Stimulated activated CD8-positive, alpha-beta memory T cell treated with anti-CD3 and anti-CD28 coated beads, Interleukin-4, amount 100 ng/mL, for 48 hours (primary cell): ENCODE data around the gene EEF2KMT.
"Not testable (repeated sequence)": the region's sequence is repeated elsewhere in the genome, so short reads cannot be mapped to it uniquely, and the experiment has no call there.

ENCODE experiments used
- DNase-seq: peaks from one replicate; pipeline ENCODE4 v3.0.0-alpha.2; 2020

Gene EEF2KMT

DNA sequence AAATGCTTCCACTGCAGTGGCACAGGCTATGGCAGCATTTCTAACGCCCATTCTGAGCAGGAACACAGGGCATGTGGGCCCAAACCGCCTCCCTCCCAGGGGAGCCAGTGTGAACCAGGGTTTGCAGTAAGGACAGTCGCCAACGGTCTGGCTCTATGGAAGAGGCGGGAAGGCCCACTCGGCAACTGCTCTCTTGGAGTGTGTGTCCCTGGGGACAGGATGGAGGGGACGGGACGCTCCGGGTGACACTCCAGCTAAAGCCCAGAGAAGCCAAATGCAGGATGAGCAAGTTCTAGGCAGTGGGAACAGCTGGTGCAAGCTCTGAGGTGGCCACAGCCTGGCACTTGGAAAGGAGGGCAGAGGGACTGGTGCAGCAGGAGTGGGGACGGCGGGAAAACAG is 3.8 kb downstream of the EEF2KMT start:
- DNase-seq: not testable (repeated sequence)

DNA sequence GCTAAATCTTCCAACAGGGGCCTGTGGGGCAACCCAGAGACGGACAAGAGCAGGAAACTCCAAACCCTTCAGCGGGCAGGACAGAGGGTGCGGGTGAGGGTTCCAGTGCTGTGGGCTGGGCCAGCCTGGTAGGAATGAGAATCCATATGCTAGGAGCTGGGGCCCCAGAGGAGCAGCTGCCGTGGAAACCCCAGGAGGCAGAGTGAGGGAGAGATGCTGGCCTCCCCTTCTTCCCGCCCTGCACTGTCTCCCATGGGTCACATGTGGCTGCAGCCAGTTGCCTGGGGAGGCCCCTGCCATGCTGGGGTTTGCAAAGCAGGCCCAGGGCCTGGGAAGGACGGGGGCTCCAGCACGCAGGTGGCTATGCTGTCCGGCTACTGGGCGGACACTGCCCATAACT is 4.5 kb downstream of the EEF2KMT start:
- not testable (repeated sequence) for DNase-seq

DNA sequence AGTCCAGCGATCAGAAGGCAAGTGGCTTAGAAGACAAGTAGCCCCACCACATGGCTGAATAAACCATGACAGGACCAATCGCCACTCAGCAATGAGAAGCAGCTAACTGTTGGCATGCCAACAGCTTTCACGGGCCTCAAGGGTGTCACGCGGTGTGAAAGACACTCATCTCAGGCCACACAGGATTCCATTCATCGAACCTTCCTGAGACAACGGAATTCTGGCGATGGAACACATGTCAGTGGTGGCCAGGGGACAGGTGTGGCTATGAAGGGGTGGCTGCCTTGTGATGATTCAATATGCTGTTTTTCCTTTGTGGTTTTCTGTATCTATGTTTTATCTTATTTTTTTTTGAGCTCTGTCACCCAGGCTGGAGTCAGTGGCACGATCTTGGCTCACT is 7.0 kb downstream of the EEF2KMT start:
- DNase-seq: not testable (repeated sequence)

DNA sequence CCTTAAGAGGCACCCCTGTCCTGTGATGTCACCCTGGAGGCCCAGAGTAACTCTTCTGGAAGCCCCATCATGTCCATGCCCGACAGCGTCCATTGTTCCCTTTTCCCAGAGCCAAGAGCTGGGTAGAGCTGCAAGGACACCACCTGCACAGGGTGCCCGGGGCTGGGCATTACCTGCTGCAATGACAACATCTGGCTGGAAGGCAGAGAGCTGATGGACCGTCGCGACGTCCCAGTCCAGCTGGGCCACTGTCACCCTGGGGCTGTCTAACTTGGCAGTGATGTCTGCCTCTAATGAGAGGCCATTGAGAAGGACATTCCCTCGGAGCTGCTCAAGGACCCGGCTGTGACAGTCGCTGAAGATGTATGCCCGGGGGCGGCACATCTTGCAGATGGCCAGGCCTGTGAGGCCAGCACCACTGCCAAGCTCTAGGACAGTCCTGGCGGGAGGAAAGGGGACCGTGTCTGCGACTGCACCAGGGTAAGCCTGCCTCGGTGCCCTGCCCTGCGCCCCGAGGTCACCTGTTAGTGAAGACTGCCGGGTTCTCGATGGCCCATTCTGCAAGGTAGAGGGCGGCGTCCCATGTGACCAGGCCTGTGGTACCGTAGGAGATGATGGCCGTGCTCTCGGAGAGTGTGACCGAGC is 7.6 kb downstream of the EEF2KMT start:
- DNase-seq: not testable (repeated sequence)

DNA sequence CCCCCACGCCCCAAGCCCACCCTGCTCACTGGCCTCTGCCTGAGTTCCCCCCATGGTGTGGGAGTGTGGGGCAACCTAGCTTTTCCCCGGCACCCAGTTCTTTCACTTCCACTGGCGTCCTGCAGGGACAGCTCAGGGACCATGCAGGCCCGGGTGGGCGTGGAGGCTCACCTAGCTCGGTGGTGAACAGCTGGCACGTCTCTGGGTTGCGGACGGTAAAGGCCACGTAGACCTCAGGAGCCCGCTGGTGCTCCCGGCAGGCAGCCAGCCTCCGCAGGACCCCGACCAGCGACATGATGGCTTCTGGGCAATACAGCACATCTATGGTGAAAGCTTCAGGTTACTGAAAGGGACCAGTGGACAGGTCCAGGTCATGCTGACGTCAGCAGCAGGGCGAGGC is 8.7 kb downstream of the EEF2KMT start:
- DNase-seq: not testable (repeated sequence)

DNA sequence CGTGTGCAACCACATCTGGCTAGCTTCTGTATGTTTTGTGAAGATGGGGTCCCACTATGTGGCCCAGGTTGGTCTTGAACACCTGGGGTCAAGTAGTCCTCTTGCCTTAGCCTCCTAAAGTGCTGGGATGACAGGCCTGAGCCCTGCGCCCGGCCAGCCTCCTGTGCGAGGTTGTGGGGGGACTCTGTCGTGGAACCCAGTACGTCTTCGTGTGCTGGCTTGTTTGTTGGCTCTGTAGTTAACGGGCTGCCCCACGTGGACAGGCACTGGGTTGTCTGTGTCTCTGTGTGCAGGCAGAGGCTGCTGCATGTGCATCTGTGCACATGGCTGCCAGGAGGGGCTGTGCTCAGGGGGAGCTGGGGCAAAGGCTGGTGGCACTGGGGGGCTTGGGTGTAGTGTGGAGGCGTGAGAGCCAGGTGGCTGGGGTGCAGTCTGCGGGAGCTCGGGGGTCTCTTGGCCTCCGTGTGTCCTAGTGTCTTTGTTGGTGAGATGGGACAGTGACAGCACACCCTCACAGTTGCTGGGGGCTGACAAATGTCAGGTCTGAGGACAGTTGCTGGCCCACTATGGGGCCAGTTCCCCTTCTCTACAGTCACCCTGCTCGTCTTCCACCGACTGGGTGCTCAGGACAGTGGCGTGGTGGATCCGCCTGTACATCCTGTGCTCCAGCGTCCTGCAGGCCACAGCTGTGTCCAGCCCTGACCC is 9.4 kb downstream of the EEF2KMT start:
- not testable (repeated sequence) for DNase-seq

DNA sequence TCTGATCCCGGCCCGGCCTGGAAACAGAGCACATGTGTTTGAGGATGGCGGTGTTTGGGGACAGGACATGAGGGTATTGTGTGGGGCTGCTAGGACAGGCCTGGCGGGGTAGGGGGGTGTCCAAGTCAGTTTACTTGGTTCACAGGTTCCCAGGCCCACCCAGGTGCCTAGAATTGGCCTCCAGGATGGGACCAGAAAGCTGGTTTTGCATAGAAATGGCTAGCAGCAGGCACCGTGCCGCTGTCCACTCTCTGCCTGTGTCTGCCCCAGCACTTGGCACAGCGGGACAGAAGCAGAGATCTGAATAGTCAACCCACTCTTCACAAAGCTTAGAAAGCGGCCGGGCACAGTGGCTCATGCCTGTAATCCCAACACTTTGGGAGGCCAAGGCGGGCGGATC is 11.9 kb downstream of the EEF2KMT start:
- DNase-seq: not testable (repeated sequence)

DNA sequence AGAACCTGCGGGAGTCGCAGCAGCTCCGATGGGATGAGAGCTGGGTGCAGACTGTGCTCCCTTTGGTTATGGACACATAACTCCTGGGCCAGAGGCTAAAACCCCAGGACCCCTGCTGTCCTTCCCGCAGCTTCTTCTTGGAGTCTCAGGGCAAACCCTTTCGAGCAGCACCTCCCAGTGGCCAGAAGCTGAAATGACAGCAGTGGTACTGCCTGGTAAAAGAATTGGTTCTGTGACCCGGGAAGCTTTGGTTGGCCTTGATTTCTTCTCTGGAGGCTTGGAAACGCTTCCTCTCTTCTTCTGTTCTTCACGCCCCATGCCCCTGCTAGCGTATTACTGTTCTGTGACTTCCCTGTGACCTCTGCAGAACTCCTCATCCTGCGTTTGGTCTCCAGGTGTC is 12.8 kb downstream of the EEF2KMT start:
- DNase-seq: peak; percentile 75

DNA sequence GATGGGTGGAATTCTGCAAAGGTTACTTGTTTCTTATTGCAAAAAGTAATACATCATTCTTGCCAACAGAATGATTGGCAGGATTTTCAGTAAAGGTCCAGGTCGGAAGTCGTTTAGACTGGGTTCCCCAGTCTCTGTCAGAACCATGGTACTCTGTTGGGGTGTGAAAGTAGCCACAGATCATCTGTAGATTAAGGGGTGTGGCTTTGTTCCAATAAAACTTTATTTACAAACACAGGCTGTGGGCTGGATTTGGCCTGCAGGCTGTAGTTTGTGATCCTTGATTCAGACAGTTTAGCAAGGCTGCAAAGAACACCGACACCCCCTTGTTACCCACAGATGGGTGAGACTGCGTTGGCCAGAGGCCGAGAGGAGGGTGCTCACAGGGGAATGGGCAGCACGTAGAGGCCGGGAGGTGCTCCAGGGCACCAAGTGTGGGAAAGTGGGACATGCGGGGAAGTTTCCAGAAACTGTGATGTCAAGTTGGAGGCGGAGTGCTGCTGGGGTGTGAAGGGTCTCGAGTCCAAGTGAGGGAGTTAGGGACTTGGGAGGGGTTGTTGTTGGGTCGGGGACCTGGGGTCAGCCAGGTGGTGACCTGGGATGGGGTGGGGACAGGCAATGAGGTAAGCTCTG is 13.4 kb downstream of the EEF2KMT start:
- DNase-seq: not testable (repeated sequence)

DNA sequence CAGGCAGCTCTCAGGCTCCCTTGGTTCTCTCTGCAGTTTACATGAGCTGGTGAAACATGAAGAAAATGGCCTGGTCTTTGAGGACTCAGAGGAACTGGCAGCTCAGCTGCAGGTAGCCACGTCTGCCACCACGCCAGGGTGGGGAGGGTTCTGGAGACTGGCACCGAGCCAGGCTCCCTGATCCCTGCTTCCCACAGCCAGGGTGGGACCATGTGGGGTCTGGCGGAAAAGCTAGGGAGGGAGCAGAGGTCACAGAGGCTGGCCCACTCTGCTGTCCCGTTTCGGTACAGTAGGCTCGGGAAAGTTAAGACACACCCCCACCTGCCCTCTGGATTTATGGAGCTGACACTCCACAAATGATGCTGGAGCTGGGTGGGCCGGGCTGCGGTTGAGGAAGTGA is 13.9 kb downstream of the EEF2KMT start:
- not testable (repeated sequence) for DNase-seq

DNA sequence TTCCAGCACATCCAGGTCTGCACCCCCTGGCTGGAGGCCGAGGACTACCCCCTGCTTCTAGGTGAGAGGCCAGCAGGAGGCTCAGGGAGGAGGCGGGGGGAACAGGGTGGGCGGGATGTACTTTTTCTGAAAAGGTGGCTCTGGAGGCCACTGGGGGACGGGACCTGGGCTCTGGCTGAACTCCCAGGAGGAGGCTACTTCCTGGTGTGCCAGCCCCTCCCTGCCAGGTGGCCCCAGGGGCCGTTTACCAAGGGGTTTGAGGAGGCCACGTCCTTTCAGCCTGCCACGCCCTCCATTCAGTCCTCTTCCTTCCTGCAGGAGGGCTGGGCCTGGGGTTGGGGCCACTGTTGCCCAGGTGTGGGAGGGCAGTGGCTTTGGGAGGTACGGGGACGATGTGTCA is 16.6 kb downstream of the EEF2KMT start:
- not testable (repeated sequence) for DNase-seq

DNA sequence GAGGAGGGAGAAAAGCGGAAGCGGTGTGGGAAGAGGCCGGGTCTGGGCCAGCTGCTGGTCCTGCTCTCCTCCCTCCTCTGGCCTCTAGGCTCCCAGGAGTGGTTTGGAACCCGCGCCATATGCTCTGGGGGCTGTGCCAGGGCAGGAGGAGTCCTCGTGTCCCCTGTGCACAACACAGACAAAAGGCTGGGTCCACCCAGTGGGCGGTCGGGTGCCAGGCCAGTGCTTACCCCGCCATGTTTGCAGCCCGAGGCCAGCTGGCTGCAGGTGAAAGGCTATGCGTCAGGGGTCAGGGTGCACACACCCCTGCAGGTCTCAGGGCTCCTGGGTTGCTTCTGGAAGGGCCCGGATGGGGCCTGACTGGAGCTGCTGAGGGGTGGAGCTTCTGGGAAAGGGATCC is 17.1 kb downstream of the EEF2KMT start:
- DNase-seq: not testable (repeated sequence)

DNA sequence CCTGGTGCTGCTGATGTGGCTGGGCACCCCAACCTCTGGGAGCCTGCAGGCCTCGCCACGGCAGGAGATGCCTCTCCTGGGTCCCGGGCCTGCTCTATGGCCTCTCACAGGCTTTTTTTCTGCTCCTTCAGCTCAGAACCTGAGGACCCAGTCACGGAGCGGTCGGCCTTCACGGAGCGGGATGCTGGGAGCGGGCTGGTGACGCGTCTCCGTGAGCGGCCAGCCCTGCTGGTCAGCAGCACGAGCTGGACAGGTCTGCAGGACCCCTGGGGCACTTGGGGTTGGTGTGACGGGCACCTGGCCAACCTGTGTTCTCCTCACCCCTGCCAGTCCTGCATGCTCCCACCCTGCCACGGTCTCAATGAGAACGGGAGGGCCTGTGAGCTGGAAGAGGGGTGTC is 19.0 kb downstream of the EEF2KMT start:
- DNase-seq: no peak

DNA sequence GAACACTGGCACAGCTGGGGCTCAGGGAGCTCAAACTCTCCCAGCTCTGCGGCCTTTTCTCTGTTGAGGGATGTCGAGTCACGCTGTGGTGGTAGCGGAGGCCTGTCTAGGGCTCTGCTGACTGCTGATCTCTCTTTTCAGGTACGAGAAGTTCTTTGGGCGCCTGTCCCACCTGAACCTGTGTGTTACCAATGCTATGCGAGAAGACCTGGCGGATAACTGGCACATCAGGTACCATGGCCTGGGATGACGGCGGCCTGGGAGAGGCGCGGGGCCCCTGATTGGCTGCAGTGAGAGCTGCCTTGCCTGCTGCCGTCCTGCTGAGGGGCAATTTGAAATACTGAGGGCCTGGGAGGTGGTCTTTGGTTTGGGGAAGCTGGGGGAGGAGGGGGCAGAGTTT is 20.3 kb downstream of the EEF2KMT start:
- no peak for DNase-seq

DNA sequence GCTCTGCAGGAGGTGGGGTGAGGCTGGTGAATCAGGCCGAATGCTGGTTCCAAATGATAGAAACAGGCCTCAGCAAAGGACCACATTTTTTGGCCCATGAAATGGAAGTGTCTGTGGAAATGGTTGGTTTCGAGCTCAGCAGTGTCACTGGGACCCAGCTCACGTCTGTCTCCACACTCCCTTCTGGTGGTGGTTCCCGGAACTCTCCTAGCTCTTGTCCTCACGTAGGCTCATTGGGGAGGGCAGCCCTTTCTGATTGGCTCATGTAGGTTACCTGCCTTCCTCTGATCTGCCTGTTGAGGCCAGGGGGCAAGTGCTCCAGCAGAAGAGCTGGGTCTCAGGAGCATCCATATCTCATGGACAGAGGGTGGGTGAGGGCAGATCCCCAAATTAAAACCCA is 22.0 kb downstream of the EEF2KMT start:
- DNase-seq: no peak

DNA sequence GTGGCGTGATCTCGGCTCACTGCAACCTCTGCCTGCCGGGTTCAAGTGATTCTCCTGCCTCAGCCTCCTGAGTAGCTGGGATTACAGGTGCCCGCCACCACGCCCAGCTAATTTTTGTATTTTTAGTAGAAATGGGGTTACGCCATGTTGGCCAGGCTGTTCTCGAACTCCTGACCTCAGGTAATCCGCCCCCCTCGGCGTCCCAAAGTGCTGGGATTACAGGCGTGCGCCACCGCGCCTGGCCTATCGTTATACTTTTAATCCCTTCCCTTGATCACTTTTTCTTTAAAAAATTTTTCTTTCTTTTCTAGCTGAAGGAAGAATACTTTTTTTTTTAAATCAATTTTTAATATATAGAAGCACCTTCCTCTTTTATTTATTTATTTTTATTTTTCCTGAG is 23.8 kb downstream of the EEF2KMT start:
- not testable (repeated sequence) for DNase-seq

DNA sequence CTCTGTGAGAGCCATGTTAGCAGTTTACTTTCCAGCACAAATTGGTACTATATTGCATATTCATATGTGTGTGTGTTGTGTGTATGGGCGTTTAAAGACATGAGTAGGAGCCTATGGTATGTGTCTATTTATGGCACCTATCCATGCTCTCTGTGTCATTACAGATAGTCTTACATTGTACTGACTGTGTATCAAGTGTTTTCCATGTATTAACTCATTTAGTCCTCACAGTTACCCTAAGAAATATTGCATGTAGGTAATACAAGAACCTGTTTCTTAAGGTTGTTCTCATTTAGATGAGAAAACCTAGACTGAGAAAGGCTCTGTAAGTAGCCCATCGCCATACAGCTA is 24.3 kb downstream of the EEF2KMT start:
- DNase-seq: no peak

DNA sequence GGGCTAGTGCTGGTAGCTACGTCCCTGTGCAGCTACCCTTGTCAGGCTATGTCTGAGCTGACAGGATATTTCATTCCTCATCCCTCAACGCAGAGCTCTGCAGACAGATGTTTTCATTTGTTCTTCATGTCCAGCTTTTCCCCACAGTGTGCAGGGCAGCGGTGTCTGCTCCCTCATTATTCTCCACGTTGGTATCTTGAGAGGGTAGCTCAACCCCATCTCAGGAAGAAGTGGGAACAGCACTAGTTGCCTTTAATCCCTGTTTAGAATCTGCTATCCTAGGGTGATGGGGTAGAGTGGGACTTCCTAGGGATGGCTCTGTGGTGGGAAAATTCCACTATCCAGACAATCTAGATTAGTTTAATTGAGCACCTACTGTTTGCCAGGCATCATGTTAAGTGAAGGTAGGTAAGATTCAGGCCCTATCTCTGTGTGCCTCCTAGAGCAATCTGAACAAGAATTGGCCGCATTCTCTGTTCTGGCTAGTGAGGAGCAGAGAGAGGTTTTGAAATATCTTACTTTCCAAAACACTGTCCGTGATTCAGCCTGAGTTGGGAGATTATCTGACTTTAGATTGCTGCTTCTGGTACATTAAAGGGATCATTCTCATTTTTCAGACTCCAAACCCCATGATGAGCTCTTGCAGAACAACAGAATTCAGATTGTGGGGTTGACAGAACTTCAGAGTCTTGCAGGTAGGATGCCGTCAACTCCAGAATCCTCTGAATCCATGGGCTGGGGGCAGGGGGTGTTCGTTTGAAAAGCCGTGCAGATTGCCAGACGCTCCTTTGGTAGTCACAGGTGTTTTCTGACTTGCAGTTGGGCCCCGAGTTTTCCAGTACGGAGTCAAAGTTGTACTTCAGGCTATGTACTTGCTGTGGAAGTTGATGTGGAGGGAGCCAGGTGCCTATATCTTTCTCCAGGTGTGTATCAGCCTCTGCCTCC is 25.0 kb downstream of the EEF2KMT start:
- no peak for DNase-seq

DNA sequence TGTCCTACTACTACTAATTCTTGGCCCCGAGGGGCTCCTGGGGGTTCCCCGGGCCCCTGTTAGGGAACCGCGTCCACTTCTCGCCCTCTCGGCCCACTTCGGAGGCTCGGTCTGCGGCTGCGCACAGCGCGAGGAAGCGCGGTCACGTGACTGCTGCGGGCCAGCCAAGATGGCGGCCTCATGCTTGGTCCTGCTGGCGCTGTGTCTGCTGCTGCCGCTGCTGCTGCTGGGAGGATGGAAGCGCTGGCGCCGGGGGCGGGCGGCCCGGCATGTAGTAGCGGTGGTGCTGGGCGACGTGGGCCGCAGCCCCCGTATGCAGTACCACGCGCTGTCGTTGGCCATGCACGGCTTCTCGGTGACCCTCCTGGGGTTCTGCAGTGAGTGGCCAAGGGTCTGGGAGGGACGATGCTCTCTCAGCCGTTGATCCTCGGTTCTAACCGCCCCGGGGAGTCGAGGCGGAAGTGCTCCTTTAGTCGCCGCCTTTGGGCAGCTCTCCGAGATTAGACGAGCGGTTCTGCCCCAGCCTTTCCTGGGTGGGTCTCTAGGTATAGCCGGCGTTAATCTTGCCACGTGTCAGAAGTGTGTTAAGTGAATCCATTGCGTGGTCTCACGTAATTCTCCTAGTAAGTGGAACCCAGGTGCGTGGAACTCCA is 25.8 kb downstream of the EEF2KMT start, which contains the start of gene ALG1:
ALG1 (plus strand) TSS at position 163 of the 653 bp plus-strand sequence; CDS start at position 170, 7 bp downstream.
- DNase-seq: peak; percentile 93

DNA sequence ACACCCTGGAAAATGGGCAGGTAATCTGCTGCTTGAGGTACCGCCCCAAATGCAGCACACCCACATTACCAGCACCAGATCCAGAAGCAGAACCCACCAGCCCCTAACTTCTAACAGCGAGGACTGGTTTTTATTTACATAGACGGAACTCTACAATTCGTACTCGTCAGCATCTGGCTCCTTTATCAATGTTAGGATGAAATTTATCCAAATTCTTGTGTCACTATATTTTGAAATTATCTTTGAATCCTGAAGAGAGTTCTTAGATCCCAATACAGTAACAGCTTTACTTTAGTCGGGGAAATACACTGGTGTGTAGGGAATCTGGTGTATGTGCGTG is 26.3 kb downstream of the EEF2KMT start:
- no peak for DNase-seq

DNA sequence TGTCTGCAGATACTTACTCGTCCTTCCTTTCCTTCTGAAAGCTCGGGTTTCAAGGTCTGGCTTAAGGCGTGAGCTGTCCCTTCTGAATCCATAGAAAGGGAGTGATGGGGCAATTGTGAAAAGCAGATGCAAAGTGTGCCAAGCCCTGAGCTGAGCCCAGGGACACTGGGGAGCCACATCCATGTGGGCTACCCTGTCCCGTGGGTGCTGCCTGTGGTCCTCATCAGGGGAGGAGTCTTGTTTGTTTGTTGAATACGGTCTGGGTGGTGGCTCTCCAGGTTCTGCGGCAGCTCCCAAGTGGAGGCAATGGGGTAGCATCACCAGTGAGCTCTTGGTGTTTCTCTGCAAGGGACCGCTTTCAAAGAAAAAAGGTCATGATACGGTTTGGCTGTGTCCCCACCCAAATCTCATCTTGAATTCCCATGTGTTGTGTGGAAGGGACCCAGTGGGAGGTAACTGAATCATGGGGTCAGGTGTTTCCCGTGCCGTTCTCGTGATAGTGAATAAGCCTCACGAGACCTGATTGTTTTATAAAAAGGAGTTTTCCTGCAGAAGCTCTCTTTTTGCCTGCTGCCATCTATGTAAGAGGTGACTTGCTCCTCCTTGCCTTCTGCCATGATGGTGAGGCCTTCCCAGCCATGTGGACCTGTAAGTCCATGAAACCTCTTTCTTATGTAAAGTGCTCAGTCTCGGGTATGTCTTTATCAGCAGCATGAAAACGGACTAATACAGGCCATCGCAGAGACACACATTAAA is 27.0 kb downstream of the EEF2KMT start:
- no peak for DNase-seq

DNA sequence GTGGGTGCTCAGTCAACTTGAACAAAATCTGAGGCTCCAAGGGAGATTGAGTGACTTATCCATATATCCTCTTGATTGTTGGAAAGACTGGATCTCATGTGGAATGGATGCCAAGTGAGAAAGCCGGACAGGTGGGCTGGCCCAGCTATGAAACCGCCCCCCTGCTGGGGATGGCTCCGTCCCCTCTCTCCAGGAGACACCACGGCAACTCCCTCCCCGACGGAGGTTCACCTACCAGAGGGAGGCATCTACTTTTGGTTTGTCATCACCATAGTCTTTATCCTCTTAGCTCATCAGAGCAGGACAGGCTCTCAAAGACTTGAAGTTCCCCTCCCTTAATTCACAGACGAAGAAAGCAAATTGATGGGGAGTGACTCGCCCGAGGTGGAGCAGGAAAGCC is 27.7 kb downstream of the EEF2KMT start:
- DNase-seq: no peak
